ENCODE data around the gene ADAM12. TPM values are rescaled to one million over a fixed set of nuclear protein-coding genes. Genes with fewer than 3 reads are reported as not detected.
"Not testable (repeated sequence)": the region's sequence is repeated elsewhere in the genome, so short reads cannot be mapped to it uniquely, and the experiment has no call there.

ADAM12 gene
- total RNA-seq, 1 experiment from 2014 or later, result 33.8 TPM

- no peak for DNase-seq (ENCODE audit: low read depth)
These were observed 13.8 kb downstream of the ADAM12 start for GRCh38 chr10:126374435-126374834.

- DNase-seq (ENCODE audit: low read depth), result peak; percentile 45
These were observed 14.3 kb downstream of the ADAM12 start for GRCh38 chr10:126373972-126374371.

GRCh38 chr10:126373147-126373546 is 15.1 kb downstream of the ADAM12 start:
- no peak for DNase-seq (ENCODE audit: low read depth)

- DNase-seq (ENCODE audit: low read depth), result no peak
These were observed 15.9 kb downstream of the ADAM12 start for GRCh38 chr10:126372396-126372795.

- DNase-seq (ENCODE audit: low read depth), result no peak
These were observed 19.1 kb downstream of the ADAM12 start for GRCh38 chr10:126369125-126369710.

GRCh38 chr10:126357169-126357568 is 31.1 kb downstream of the ADAM12 start:
- no peak for DNase-seq (ENCODE audit: low read depth)

- DNase-seq (ENCODE audit: low read depth), result no peak
These were observed 34.6 kb downstream of the ADAM12 start for GRCh38 chr10:126353666-126354065.

- DNase-seq (ENCODE audit: low read depth), result no peak
These were observed 35.8 kb downstream of the ADAM12 start for GRCh38 chr10:126352453-126352852.

GRCh38 chr10:126351021-126351420 is 37.3 kb downstream of the ADAM12 start:
- peak; percentile 6 for DNase-seq (ENCODE audit: low read depth)

GRCh38 chr10:126350216-126350992 is 37.9 kb downstream of the ADAM12 start:
- peak; percentile 96 for DNase-seq (ENCODE audit: low read depth)

GRCh38 chr10:126349676-126350075 is 38.6 kb downstream of the ADAM12 start:
- no peak for DNase-seq (ENCODE audit: low read depth)

- DNase-seq (ENCODE audit: low read depth), result no peak
These were observed 39.2 kb downstream of the ADAM12 start for GRCh38 chr10:126349101-126349500.

- not testable (repeated sequence) for DNase-seq (ENCODE audit: low read depth)
These were observed 44.8 kb downstream of the ADAM12 start for GRCh38 chr10:126343496-126343895.

- DNase-seq (ENCODE audit: low read depth), result no peak
These were observed 45.6 kb downstream of the ADAM12 start for GRCh38 chr10:126342680-126343079.

GRCh38 chr10:126341491-126341890 is 46.8 kb downstream of the ADAM12 start:
- DNase-seq (ENCODE audit: low read depth), result no peak

- DNase-seq (ENCODE audit: low read depth), result no peak
These were observed 50.9 kb downstream of the ADAM12 start for GRCh38 chr10:126337251-126337810.

GRCh38 chr10:126336801-126337200 is 51.5 kb downstream of the ADAM12 start:
- DNase-seq (ENCODE audit: low read depth), result no peak

- no peak for DNase-seq (ENCODE audit: low read depth)
These were observed 54.0 kb downstream of the ADAM12 start for GRCh38 chr10:126334272-126334671.

- no peak for DNase-seq (ENCODE audit: low read depth)
These were observed 55.7 kb downstream of the ADAM12 start for GRCh38 chr10:126332576-126332975.

- peak; percentile 48 for DNase-seq (ENCODE audit: low read depth)
These were observed 57.2 kb downstream of the ADAM12 start for GRCh38 chr10:126331101-126331500.

- no peak for DNase-seq (ENCODE audit: low read depth)
These were observed 63.5 kb downstream of the ADAM12 start for GRCh38 chr10:126324826-126325225.

- DNase-seq (ENCODE audit: low read depth), result no peak
These were observed 66.8 kb downstream of the ADAM12 start for GRCh38 chr10:126321440-126321839.

GRCh38 chr10:126317751-126318150 is 70.5 kb downstream of the ADAM12 start:
- DNase-seq (ENCODE audit: low read depth), result no peak
